Panc1 (cell line): ENCODE data around the gene GLOD4. TPM values are rescaled to one million over a fixed set of nuclear protein-coding genes. Genes with fewer than 3 reads are reported as not detected.

Experiments used
- ATAC-seq: fragments of 200-7000 bp; cut with Tn5 transposase; 2 replicates; pipeline ENCODE4 v1.9.1; 2020; ENCODE audit warnings: mild to moderate bottlenecking, moderate library complexity
- BruUV-seq: library from RNA; stranded (reverse); fragments of 400-500 nt; replicated peaks from 2 replicates; lab custom pipeline; 2021; lab: Mats Ljungman, UMichigan
- CTCF ChIA-PET: fragments of 300-600 bp; sonication (Branson Sonifier 250); formaldehyde crosslinking; loops from one replicate; lab custom pipeline; 2022; ENCODE audit warnings: antibody characterized with exemption; lab: Charles Lee
- POLR2A ChIA-PET: fragments of 300-600 bp; sonication (Branson Sonifier 250); formaldehyde crosslinking; loops from one replicate; lab custom pipeline; 2022; ENCODE audit warnings: antibody characterized with exemption; lab: Charles Lee
- DNase-seq: peaks from one replicate; pipeline ENCODE4 v3.0.0-alpha.2; 2010; ENCODE audit warnings: low read depth, low spot score
- H3K27ac ChIP-seq: 2 replicates; pipeline ENCODE4 v1.5.1; 2011; ENCODE audit warnings: mild to moderate bottlenecking, low read length, inconsistent platforms
- H3K27me3 ChIP-seq: fragments of 200-500 bp; sonication (Bioruptor generic); 2 replicates; pipeline ENCODE4 v1.6.0; 2014; ENCODE audit warnings: low read length, inconsistent platforms; ENCODE audit not compliant: control insufficient read depth, insufficient read depth
- H3K36me3 ChIP-seq: fragments of 200-500 bp; sonication (Bioruptor generic); 2 replicates; pipeline ENCODE4 v1.5.1; 2014; ENCODE audit warnings: inconsistent platforms, mild to moderate bottlenecking, low read length, moderate library complexity; ENCODE audit not compliant: control insufficient read depth, insufficient read depth
- H3K4me1 ChIP-seq: 2 replicates; pipeline ENCODE4 v1.5.1; 2011; ENCODE audit warnings: inconsistent platforms, mild to moderate bottlenecking, low read length, moderate library complexity; ENCODE audit not compliant: control insufficient read depth, insufficient read depth
- H3K4me3 ChIP-seq, 2 experiments: 2 replicates each; pipeline ENCODE4 v1.5.1; 2011 to 2012; ENCODE audit warnings: low read depth in 2 of 2, low read length in 2 of 2, mild to moderate bottlenecking in 2 of 2, inconsistent platforms in 1 of 2, moderate library complexity in 1 of 2
- H3K9me3 ChIP-seq: fragments of 200-500 bp; sonication (Bioruptor generic); 2 replicates; pipeline ENCODE4 v1.5.1; 2014; ENCODE audit warnings: low read depth, mild to moderate bottlenecking, inconsistent platforms, low read length, moderate library complexity; ENCODE audit not compliant: control insufficient read depth, insufficient read depth
- CTCF ChIP-seq: fragments of 450-650 bp; IDR thresholded peaks from 2 replicates; pipeline ENCODE4 v1.5.1; 2017; ENCODE audit warnings: mild to moderate bottlenecking
- POLR2AphosphoS5 ChIP-seq: IDR thresholded peaks from 2 replicates; pipeline ENCODE4 v1.6.1; 2012; ENCODE audit warnings: mild to moderate bottlenecking, low read depth, low read length, moderate library complexity
- REST ChIP-seq, 2 experiments: IDR thresholded peaks; 2 replicates each; pipeline ENCODE4 v1.6.1; 2011 to 2012; ENCODE audit warnings: low read depth in 2 of 2, control low read depth in 1 of 2, low read length in 1 of 2, mild to moderate bottlenecking in 1 of 2, moderate library complexity in 1 of 2; ENCODE audit not compliant: insufficient read depth in 1 of 2
- SIN3A ChIP-seq: IDR thresholded peaks from 2 replicates; pipeline ENCODE4 v1.6.1; 2012; ENCODE audit warnings: low read depth, mild to moderate bottlenecking, low read length, moderate library complexity, borderline replicate concordance; ENCODE audit not compliant: insufficient read depth
- TCF7L2 ChIP-seq: IDR thresholded peaks from 2 replicates; pipeline ENCODE4 v1.6.1; 2011; ENCODE audit warnings: mild to moderate bottlenecking, low read depth, low read length, inconsistent platforms
- in situ Hi-C: cut with HindIII; loops from 2 replicates; pipeline ENCODE4 v1.10.0; 2016; ENCODE audit warnings: low sequenced_read_pairs, low pct_unique_long_range_greater_than_20kb
- intact Hi-C: fragments of 100-400 bp; cut with micrococcal nuclease; formaldehyde crosslinking; loops from one replicate; pipeline ENCODE4 v1.10.0; 2022; ENCODE audit not compliant: unreplicated experiment
- total RNA-seq: library from RNA; stranded (reverse); gene quantifications from one replicate; pipeline ENCODE4 v1.2.1, GENCODE V29; 2021; ENCODE audit not compliant: unreplicated experiment

GLOD4 gene
- total RNA-seq, 1 experiment from 2014 or later, result 57.8 TPM

- no peak for TF ChIP-seq TCF7L2
- no peak for TF ChIP-seq POLR2AphosphoS5
- TF ChIP-seq SIN3A, result no peak
- TF ChIP-seq REST (IDR thresholded peaks at IDR 0.05; ENCODE audit: insufficient read depth in 1 of 2, low read depth in 2 of 2, low read length in 1 of 2), result no peak
- no peak for TF ChIP-seq CTCF
- peaks cover 14% of the 10 kb centered on the region; the same call in 1 of the 2 replicates for H3K36me3 ChIP-seq
- no peak overlapping the region for H3K4me3 ChIP-seq
- no peaks in the 10 kb centered on the region for H3K4me1 ChIP-seq
- DNase-seq (no peak), ATAC-seq (no peak)
- in situ Hi-C loops (no loop called here), intact Hi-C loops (no loop called here)
- H3K9me3 ChIP-seq, result no peaks in the 10 kb centered on the region
- no TSS peak for BruUV-seq
- CTCF ChIA-PET, result no interaction called here
- POLR2A ChIA-PET, result interaction anchor here (0.6 kb wide), 1 partner anchor 16 kb away, joined by 3 read pairs; no protein-coding TSS in a partner anchor
- no peaks in the 10 kb centered on the region for H3K27me3 ChIP-seq
- H3K27ac ChIP-seq, result no peak overlapping the region
These were observed 37.2 kb upstream of the GLOD4 start for GRCh38 chr17:819251-819650.

GRCh38 chr17:814371-814770, 32.3 kb upstream of the GLOD4 start:
- Histone ChIP-seq H3K27ac (no peak overlapping the region), H3K9me3 (no peaks in the 10 kb centered on the region), H3K36me3 (peaks cover 11% of the 10 kb centered on the region; the same call in 1 of the 2 replicates), H3K4me3 (no peak overlapping the region), H3K27me3 (no peaks in the 10 kb centered on the region), H3K4me1 (no peaks in the 10 kb centered on the region)
- ATAC-seq, result no peak
- CTCF ChIA-PET, result no interaction called here
- TF ChIP-seq REST (IDR thresholded peaks at IDR 0.05; ENCODE audit: insufficient read depth in 1 of 2, low read depth in 2 of 2, low read length in 1 of 2) (no peak), CTCF (no peak), POLR2AphosphoS5 (no peak), TCF7L2 (no peak), SIN3A (no peak)
- intact Hi-C loops (no loop called here), in situ Hi-C loops (no loop called here)
- POLR2A ChIA-PET, result no interaction called here
- BruUV-seq, result no TSS peak
- no peak for DNase-seq
